Measurements from ENCODE around the gene CHMP3. TPM values are rescaled to one million over a fixed set of nuclear protein-coding genes. Genes with fewer than 3 reads are reported as not detected.

The CHMP3 gene
- total and polyA plus RNA-seq, 2 of the 8 experiments (the other 6 are each of a cell fraction or from before 2014, with no cell fraction given) = 11.7 to 21.9 TPM

DNA sequence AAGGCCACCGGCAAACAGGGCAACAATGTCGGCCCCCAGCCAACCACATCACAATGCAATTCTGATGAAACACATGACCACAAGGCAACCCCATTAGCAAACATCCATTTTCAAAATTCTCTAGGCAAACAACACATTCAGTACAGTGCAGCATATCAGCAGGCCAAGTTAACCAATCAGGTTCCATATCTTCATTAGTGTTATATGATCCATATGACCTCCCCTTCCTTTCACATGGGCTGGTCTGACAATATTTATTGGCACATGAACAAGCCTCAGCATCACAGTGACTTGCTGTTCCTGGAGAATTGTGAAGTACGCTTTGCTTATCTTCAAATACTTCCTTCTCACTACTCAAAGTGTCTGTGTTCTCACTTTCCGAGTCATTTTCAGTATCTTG lies 40.7 kb upstream of the CHMP3 start:
- CTCF ChIA-PET (ENCODE audit: partially characterized antibody) = no interaction called here
- no peak for FAIRE-seq

More for the DNA sequence above, 40.7 kb upstream of the CHMP3 start:
- Histone ChIP-seq H3K4me1 (replicated peaks in 1 of 4; ENCODE audit: control insufficient read depth in 3 of 4, insufficient read depth in 4 of 4, low read length in 3 of 4) (no peaks in the 10 kb centered on the region), H4K5ac (ENCODE audit: insufficient read length, low read depth, low read length) (no peak overlapping the region), H3K4me2 (ENCODE audit: insufficient read depth in 1 of 2, low read depth in 2 of 2, low read length in 2 of 2) (no peak overlapping the region), H3K4ac (replicated peaks; ENCODE audit: insufficient read length, low read depth, low read length) (no peak overlapping the region), H2BK15ac (ENCODE audit: low read length) (no peak overlapping the region), H3K18ac (ENCODE audit: extremely low read depth, low read length) (no peak overlapping the region), H3K79me1 (ENCODE audit: low read depth, low read length) (no peaks in the 10 kb centered on the region), H3K14ac (ENCODE audit: insufficient read length) (no peak overlapping the region), H3K23ac (ENCODE audit: insufficient read length) (no peak overlapping the region), H2AK5ac (ENCODE audit: low read depth, low read length) (no peak overlapping the region), H4K8ac (ENCODE audit: extremely low read depth, insufficient read depth, low read length) (no peak overlapping the region), H2BK120ac (replicated peaks; ENCODE audit: low read depth, low read length) (no peak overlapping the region), H3K56ac (replicated peaks; ENCODE audit: insufficient read length, low read depth, low read length) (no peak overlapping the region), H3K9me3 (ENCODE audit: insufficient read depth in 2 of 2, low read depth in 1 of 2, low read length in 1 of 2) (no peaks in the 10 kb centered on the region), H2AFZ (ENCODE audit: low read length) (no peak overlapping the region), H3K27me3 (replicated peaks in 1 of 4; ENCODE audit: control insufficient read depth in 3 of 4, extremely low read depth in 1 of 4, insufficient read depth in 3 of 4, low read length in 3 of 4) (no peaks in the 10 kb centered on the region), H3K23me2 (ENCODE audit: low read depth, low read length) (no peaks in the 10 kb centered on the region), H3K9ac (replicated peaks in 1 of 4; ENCODE audit: extremely low read depth in 1 of 4, low read depth in 3 of 4, low read length in 3 of 4) (no peak overlapping the region), H2BK5ac (ENCODE audit: low read depth, low read length) (no peak overlapping the region), H3K36me3 (ENCODE audit: control insufficient read depth in 2 of 4, insufficient read depth in 4 of 4, low read length in 3 of 4) (peaks cover 0 to 3% (median 1%) of the 10 kb centered on the region in 4 experiments; a peak in 1 of 8 replicates), H3K4me3 (ENCODE audit: extremely low read depth in 1 of 4, insufficient read depth in 2 of 4, low read depth in 3 of 4, low read length in 4 of 4) (no peak overlapping the region), H4K91ac (replicated peaks; ENCODE audit: insufficient read length, low read length) (no peak overlapping the region), H3K27ac (ENCODE audit: low read depth, low read length) (no peak overlapping the region), H4K20me1 (replicated peaks in 1 of 2; ENCODE audit: control insufficient read depth in 1 of 2, insufficient read depth in 2 of 2, low read length in 2 of 2) (no peaks in the 10 kb centered on the region), H3K79me2 (ENCODE audit: control insufficient read depth in 1 of 2, insufficient read depth in 2 of 2, low read length in 2 of 2) (no peaks in the 10 kb centered on the region), H2BK20ac (ENCODE audit: low read length) (no peak overlapping the region), H2BK12ac (ENCODE audit: low read depth, low read length) (no peak overlapping the region)
- WGBS, 2 experiments (ENCODE audit: extremely low coverage in 1 of 2, insufficient coverage in 1 of 2, insufficient read length in 1 of 2, insufficient replicate concordance in 2 of 2, low coverage in 1 of 2, low lambda C conversion rate in 2 of 2, missing lambda C conversion rate in 1 of 2) = 97% methylated on average over 4 of the region's 4 CpGs; no CpG with 5 or more reads in 1 of the 2 experiments
- POLR2A ChIA-PET (ENCODE audit: partially characterized antibody) = no interaction called here
- TF ChIP-seq, protein P1, sequence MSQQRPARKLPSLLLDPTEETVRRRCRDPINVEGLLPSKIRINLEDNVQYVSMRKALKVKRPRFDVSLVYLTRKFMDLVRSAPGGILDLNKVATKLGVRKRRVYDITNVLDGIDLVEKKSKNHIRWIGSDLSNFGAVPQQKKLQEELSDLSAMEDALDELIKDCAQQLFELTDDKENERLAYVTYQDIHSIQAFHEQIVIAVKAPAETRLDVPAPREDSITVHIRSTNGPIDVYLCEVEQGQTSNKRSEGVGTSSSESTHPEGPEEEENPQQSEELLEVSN (IDR thresholded peaks at IDR 0.05) = no peak
- TF ChIP-seq, protein P2, sequence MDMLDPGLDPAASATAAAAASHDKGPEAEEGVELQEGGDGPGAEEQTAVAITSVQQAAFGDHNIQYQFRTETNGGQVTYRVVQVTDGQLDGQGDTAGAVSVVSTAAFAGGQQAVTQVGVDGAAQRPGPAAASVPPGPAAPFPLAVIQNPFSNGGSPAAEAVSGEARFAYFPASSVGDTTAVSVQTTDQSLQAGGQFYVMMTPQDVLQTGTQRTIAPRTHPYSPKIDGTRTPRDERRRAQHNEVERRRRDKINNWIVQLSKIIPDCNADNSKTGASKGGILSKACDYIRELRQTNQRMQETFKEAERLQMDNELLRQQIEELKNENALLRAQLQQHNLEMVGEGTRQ (IDR thresholded peaks at IDR 0.05; ENCODE audit: low read length) = no peak
- TF ChIP-seq CTBP2 (IDR thresholded peaks at IDR 0.05; ENCODE audit: borderline replicate concordance, insufficient read depth, insufficient read length, low read length) (no peak), POLR2A (IDR thresholded peaks at IDR 0.05; ENCODE audit: control extremely low read depth in 1 of 2, low read depth in 2 of 2, low read length in 2 of 2) (no peak), NANOG (IDR thresholded peaks at IDR 0.05; ENCODE audit: insufficient read depth, low read depth, low read length, poor library complexity, severe bottlenecking) (no peak), ASH2L (IDR thresholded peaks at IDR 0.05; ENCODE audit: low read length) (no peak)
- no peak for DNase-seq (ENCODE audit: low read depth in 1 of 2, low spot score in 2 of 2)

All from H1 (cell line).